ENCODE data around the gene TNFAIP3.
"Not testable (repeated sequence)": the region's sequence is repeated elsewhere in the genome, so short reads cannot be mapped to it uniquely, and the experiment has no call there.

The TNFAIP3 gene

DNA sequence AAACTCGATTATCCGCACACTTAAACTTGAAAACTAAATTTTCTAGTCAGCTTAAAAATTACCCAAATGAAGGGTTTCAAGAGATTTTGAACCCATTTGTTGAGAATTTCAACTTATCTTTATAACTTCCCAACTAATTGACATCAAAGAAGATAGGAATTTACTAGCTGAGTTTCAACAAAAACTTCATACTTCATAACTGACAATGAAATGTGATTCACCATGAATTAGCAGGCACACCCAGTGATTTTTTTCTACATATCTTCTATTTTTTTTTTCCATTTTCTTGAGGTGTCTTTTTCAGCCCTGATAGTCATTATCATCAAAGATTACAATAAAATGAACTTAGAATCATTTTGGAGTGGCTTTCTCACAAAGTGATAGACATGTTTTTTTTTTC is 26.7 kb downstream of the TNFAIP3 start:
- H4K20me1 ChIP-seq (ENCODE audit: low read depth, low read length), result no peaks in the 10 kb centered on the region
- TF ChIP-seq EZH2phosphoT487 (conservative IDR thresholded peaks at IDR 0.05; ENCODE audit: low read length), result no peak
- TF ChIP-seq, protein P1, sequence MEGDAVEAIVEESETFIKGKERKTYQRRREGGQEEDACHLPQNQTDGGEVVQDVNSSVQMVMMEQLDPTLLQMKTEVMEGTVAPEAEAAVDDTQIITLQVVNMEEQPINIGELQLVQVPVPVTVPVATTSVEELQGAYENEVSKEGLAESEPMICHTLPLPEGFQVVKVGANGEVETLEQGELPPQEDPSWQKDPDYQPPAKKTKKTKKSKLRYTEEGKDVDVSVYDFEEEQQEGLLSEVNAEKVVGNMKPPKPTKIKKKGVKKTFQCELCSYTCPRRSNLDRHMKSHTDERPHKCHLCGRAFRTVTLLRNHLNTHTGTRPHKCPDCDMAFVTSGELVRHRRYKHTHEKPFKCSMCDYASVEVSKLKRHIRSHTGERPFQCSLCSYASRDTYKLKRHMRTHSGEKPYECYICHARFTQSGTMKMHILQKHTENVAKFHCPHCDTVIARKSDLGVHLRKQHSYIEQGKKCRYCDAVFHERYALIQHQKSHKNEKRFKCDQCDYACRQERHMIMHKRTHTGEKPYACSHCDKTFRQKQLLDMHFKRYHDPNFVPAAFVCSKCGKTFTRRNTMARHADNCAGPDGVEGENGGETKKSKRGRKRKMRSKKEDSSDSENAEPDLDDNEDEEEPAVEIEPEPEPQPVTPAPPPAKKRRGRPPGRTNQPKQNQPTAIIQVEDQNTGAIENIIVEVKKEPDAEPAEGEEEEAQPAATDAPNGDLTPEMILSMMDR (IDR thresholded peaks at IDR 0.05; ENCODE audit: insufficient read depth, low read length, poor library complexity, severe bottlenecking), result no peak
- H3K27ac ChIP-seq (ENCODE audit: low read depth, low read length), result no peak overlapping the region
- no peak overlapping the region for H3K9ac ChIP-seq (ENCODE audit: low read length)
- H3K4me2 ChIP-seq (ENCODE audit: low read depth, low read length, poor library complexity, severe bottlenecking), result no peak overlapping the region
- H3K27me3 ChIP-seq (ENCODE audit: low read length), result no peaks in the 10 kb centered on the region
- H3K9me2 ChIP-seq (replicated peaks; ENCODE audit: insufficient read depth, low read length), result no peaks in the 10 kb centered on the region
- no peaks in the 10 kb centered on the region for H3K79me2 ChIP-seq (ENCODE audit: insufficient read depth, low read length)
- H2AFZ ChIP-seq (ENCODE audit: low read depth, low read length, severe bottlenecking), result no peak overlapping the region
- H3K9me3 ChIP-seq (ENCODE audit: insufficient read depth, low read length), result no peaks in the 10 kb centered on the region
- H3K4me3 ChIP-seq (ENCODE audit: insufficient read depth, low read length, poor library complexity, severe bottlenecking), result no peak overlapping the region
- H3K36me3 ChIP-seq (ENCODE audit: low read length), result no peaks in the 10 kb centered on the region
- no peaks in the 10 kb centered on the region for H3F3A ChIP-seq (ENCODE audit: insufficient read depth)

DNA sequence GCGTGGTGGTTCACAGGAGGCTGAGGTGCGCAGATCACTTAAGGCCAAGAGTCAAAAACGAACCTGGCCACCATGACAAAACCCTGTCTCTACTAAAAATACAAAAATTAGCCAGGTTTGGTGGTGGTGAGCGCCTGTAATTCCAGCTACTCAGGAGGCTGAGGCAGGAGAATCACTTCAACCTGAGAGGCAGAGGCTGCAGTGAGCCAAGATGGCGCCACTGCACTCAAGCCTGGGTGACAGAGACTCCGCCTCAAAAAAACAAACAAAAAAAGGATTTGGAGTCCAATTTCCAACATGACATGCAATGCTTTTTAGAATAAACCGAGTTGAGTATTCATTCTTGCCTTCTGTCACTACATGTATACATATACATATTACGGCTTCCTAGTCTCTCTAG is 27.3 kb downstream of the TNFAIP3 start:
- not testable (repeated sequence) for H3K9me3 ChIP-seq (ENCODE audit: insufficient read depth, low read length); H3K4me3 ChIP-seq (ENCODE audit: insufficient read depth, low read length, poor library complexity, severe bottlenecking); H3K36me3 ChIP-seq (ENCODE audit: low read length); H3K27me3 ChIP-seq (ENCODE audit: low read length); H3F3A ChIP-seq (ENCODE audit: insufficient read depth); H3K9me2 ChIP-seq (replicated peaks; ENCODE audit: insufficient read depth, low read length); H3K9ac ChIP-seq (ENCODE audit: low read length); H3K79me2 ChIP-seq (ENCODE audit: insufficient read depth, low read length); H3K4me2 ChIP-seq (ENCODE audit: low read depth, low read length, poor library complexity, severe bottlenecking); H3K27ac ChIP-seq (ENCODE audit: low read depth, low read length); H2AFZ ChIP-seq (ENCODE audit: low read depth, low read length, severe bottlenecking); H4K20me1 ChIP-seq (ENCODE audit: low read depth, low read length)

DNA sequence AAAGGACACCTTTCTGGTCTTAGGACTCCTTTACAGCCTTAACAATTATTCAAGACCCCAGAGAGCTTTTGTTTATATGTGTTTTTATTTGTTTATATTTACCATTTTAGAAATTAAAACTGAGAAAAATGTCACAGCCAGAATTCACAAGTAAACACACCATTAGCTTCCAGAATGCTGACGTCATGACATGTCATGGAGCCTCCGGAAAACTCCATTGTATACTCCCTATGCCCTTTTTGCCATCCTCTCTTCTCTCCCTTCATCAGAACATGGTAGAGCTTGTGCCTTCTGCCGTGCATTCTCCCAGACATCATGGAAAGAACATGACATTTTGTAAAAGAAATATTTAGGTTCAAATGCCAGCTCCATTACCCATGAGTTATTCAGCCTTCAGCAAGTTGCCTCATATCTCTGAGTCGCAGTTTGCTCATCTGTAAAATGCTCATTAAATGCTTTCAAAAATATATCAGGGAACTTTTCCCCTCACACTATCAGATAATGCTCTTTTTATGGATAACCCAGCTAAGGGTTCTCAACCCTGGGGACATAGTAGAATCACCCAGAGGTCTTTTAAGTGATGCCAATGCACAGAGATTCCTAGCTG is 27.8 kb downstream of the TNFAIP3 start:
- TF ChIP-seq, protein P1 (IDR thresholded peaks at IDR 0.05; ENCODE audit: insufficient read depth, low read length, poor library complexity, severe bottlenecking), result no peak
- no peak for TF ChIP-seq EZH2phosphoT487 (conservative IDR thresholded peaks at IDR 0.05; ENCODE audit: low read length)
- no peak overlapping the region for H3K4me2 ChIP-seq (ENCODE audit: low read depth, low read length, poor library complexity, severe bottlenecking)

DNA sequence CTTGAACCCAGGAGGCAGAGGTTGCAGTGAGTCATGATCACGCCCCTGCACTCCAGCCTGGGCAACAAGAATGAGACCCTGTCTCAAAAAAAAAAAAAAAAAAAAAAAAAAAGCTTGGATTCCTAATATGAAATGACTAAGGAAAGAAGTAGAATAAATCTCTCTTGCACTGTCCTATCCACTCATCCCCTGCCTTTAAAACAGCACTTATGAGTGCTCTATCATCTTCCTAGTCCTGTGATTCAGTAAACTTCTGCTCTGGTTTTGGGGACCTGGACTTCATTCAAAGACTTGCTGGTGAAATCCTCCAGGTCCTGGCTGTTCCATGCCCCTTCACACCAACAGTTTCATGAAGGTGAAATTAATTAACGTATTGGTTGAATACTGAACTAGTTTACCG is 29.6 kb downstream of the TNFAIP3 start:
- H2AFZ ChIP-seq (ENCODE audit: low read depth, low read length, severe bottlenecking), result no peak overlapping the region

More for the DNA sequence above, 27.8 kb downstream of the TNFAIP3 start:
- no peaks in the 10 kb centered on the region for H3K36me3 ChIP-seq (ENCODE audit: low read length)
- no peaks in the 10 kb centered on the region for H3K27me3 ChIP-seq (ENCODE audit: low read length)
- no peaks in the 10 kb centered on the region for H3K9me3 ChIP-seq (ENCODE audit: insufficient read depth, low read length)
- no peaks in the 10 kb centered on the region for H3K79me2 ChIP-seq (ENCODE audit: insufficient read depth, low read length)
- H3K4me3 ChIP-seq (ENCODE audit: insufficient read depth, low read length, poor library complexity, severe bottlenecking), result no peak overlapping the region
- H4K20me1 ChIP-seq (ENCODE audit: low read depth, low read length), result no peaks in the 10 kb centered on the region
- H3F3A ChIP-seq (ENCODE audit: insufficient read depth), result no peaks in the 10 kb centered on the region
- H3K9ac ChIP-seq (ENCODE audit: low read length), result no peak overlapping the region
- no peak overlapping the region for H3K27ac ChIP-seq (ENCODE audit: low read depth, low read length)
- H2AFZ ChIP-seq (ENCODE audit: low read depth, low read length, severe bottlenecking), result no peak overlapping the region
- no peaks in the 10 kb centered on the region for H3K9me2 ChIP-seq (replicated peaks; ENCODE audit: insufficient read depth, low read length)

More for the DNA sequence above, 29.6 kb downstream of the TNFAIP3 start:
- no peak overlapping the region for H3K27ac ChIP-seq (ENCODE audit: low read depth, low read length)
- no peaks in the 10 kb centered on the region for H3K27me3 ChIP-seq (ENCODE audit: low read length)
- no peak overlapping the region for H3K4me3 ChIP-seq (ENCODE audit: insufficient read depth, low read length, poor library complexity, severe bottlenecking)
- no peak overlapping the region for H3K9ac ChIP-seq (ENCODE audit: low read length)
- no peaks in the 10 kb centered on the region for H3F3A ChIP-seq (ENCODE audit: insufficient read depth)
- no peak overlapping the region for H3K4me2 ChIP-seq (ENCODE audit: low read depth, low read length, poor library complexity, severe bottlenecking)
- no peaks in the 10 kb centered on the region for H4K20me1 ChIP-seq (ENCODE audit: low read depth, low read length)
- H3K36me3 ChIP-seq (ENCODE audit: low read length), result no peaks in the 10 kb centered on the region
- H3K79me2 ChIP-seq (ENCODE audit: insufficient read depth, low read length), result no peaks in the 10 kb centered on the region
- TF ChIP-seq EZH2phosphoT487 (conservative IDR thresholded peaks at IDR 0.05; ENCODE audit: low read length), result no peak
- TF ChIP-seq, protein P1 (IDR thresholded peaks at IDR 0.05; ENCODE audit: insufficient read depth, low read length, poor library complexity, severe bottlenecking), result no peak
- no peaks in the 10 kb centered on the region for H3K9me2 ChIP-seq (replicated peaks; ENCODE audit: insufficient read depth, low read length)
- H3K9me3 ChIP-seq (ENCODE audit: insufficient read depth, low read length), result no peaks in the 10 kb centered on the region
